Calu3 (cell line): ENCODE data around the gene GUCY1B1. TPM values are rescaled to one million over a fixed set of nuclear protein-coding genes. Genes with fewer than 3 reads are reported as not detected.

Experiments
- BruUV-seq: library from RNA; stranded (reverse); fragments of 400-500 nt; replicated peaks from 2 replicates; lab custom pipeline; 2021; lab: Mats Ljungman, UMichigan
- CTCF ChIA-PET: fragments of 300-600 bp; sonication (Branson Sonifier 250); formaldehyde crosslinking; loops from one replicate; lab custom pipeline; 2022; ENCODE audit warnings: antibody characterized with exemption; lab: Charles Lee
- DNase-seq: peaks from one replicate; pipeline ENCODE4 v3.0.0; 2022
- H3K27ac Mint-ChIP-seq: one replicate; pipeline ENCODE4 v1.8.0; 2022; ENCODE audit warnings: mixed read lengths; ENCODE audit not compliant: unreplicated experiment
- H3K27me3 Mint-ChIP-seq: one replicate; pipeline ENCODE4 v1.8.0; 2022; ENCODE audit warnings: mixed read lengths; ENCODE audit not compliant: unreplicated experiment
- H3K36me3 Mint-ChIP-seq: one replicate; pipeline ENCODE4 v1.8.0; 2022; ENCODE audit warnings: mild to moderate bottlenecking, moderate library complexity, mixed read lengths; ENCODE audit not compliant: insufficient read depth, unreplicated experiment
- H3K4me1 Mint-ChIP-seq: one replicate; pipeline ENCODE4 v1.8.0; 2022; ENCODE audit warnings: mild to moderate bottlenecking, low read depth, mixed read lengths; ENCODE audit not compliant: unreplicated experiment
- H3K4me3 Mint-ChIP-seq: one replicate; pipeline ENCODE4 v1.8.0; 2022; ENCODE audit warnings: mild to moderate bottlenecking, low read depth, moderate library complexity, mixed read lengths; ENCODE audit not compliant: unreplicated experiment
- H3K9me3 Mint-ChIP-seq: one replicate; pipeline ENCODE4 v1.8.0; 2022; ENCODE audit warnings: low read depth, mixed read lengths; ENCODE audit not compliant: unreplicated experiment
- CTCF ChIP-seq: fragments of 200-600 bp; IDR thresholded peaks from one replicate; pipeline ENCODE4 v1.8.0; 2022; ENCODE audit warnings: antibody characterized with exemption; ENCODE audit not compliant: unreplicated experiment
- intact Hi-C: fragments of 100-400 bp; cut with micrococcal nuclease; formaldehyde crosslinking; loops from one replicate; pipeline ENCODE4 v1.10.0; 2022; ENCODE audit not compliant: unreplicated experiment
- total RNA-seq: library from RNA; stranded (reverse); gene quantifications from 2 replicates; pipeline ENCODE4 v1.2.3, GENCODE V29; 2022

GUCY1B1 gene
- total RNA-seq, 1 experiment from 2014 or later: 19.3 TPM

GRCh38 chr4:155842080-155842479 lies 83.3 kb downstream of the GUCY1B1 start:
- Mint-ChIP-seq H3K4me1 (no peaks in the 10 kb centered on the region), H3K27ac (no peak overlapping the region), H3K36me3 (no peaks in the 10 kb centered on the region), H3K9me3 (no peaks in the 10 kb centered on the region), H3K27me3 (no peaks in the 10 kb centered on the region), H3K4me3 (no peak overlapping the region)
- TF ChIP-seq CTCF: no peak
- no peak for DNase-seq
- intact Hi-C loops: no loop called here
- CTCF ChIA-PET: no interaction called here
- BruUV-seq: no TSS peak

GRCh38 chr4:155846929-155847328 lies 88.1 kb downstream of the GUCY1B1 start:
- no TSS peak for BruUV-seq
- TF ChIP-seq CTCF: no peak
- no peaks in the 10 kb centered on the region for H3K27me3 Mint-ChIP-seq

GRCh38 chr4:155849042-155849441 lies 90.2 kb downstream of the GUCY1B1 start:
- DNase-seq: no peak
- intact Hi-C loops: no loop called here
- Mint-ChIP-seq H3K27me3 (no peaks in the 10 kb centered on the region), H3K36me3 (no peaks in the 10 kb centered on the region), H3K4me3 (no peak overlapping the region), H3K27ac (no peak overlapping the region), H3K4me1 (no peaks in the 10 kb centered on the region), H3K9me3 (no peaks in the 10 kb centered on the region)
- BruUV-seq: no TSS peak
- no peak for TF ChIP-seq CTCF
- CTCF ChIA-PET: no interaction called here

More at GRCh38 chr4:155846929-155847328, 88.1 kb downstream of the GUCY1B1 start:
- Mint-ChIP-seq H3K4me1 (no peaks in the 10 kb centered on the region), H3K9me3 (no peaks in the 10 kb centered on the region), H3K36me3 (no peaks in the 10 kb centered on the region), H3K4me3 (no peak overlapping the region), H3K27ac (no peak overlapping the region)
- CTCF ChIA-PET: no interaction called here
- intact Hi-C loops: no loop called here
- no peak for DNase-seq

- no TSS peak for BruUV-seq
- no peak for DNase-seq
- Mint-ChIP-seq H3K4me1 (no peaks in the 10 kb centered on the region), H3K4me3 (no peak overlapping the region), H3K27me3 (no peaks in the 10 kb centered on the region), H3K9me3 (no peaks in the 10 kb centered on the region), H3K27ac (no peak overlapping the region), H3K36me3 (no peaks in the 10 kb centered on the region)
- intact Hi-C loops: no loop called here
- no peak for TF ChIP-seq CTCF
- CTCF ChIA-PET: interaction anchor here (0.5 kb wide), 1 partner anchor 900 kb away, joined by 3 read pairs; no protein-coding TSS in a partner anchor
Observed at GRCh38 chr4:155853189-155853588, 94.4 kb downstream of the GUCY1B1 start.
